SKM-1 treated with dmso at 0.1 percent for 144 hours (cell line): ENCODE data around the gene NEDD4L.

Experiments used
- DNase-seq: peaks from one replicate; lab custom pipeline; 2025; ENCODE audit not compliant: unreplicated experiment; lab: John Stamatoyannopoulos, UW

Gene NEDD4L

DNA sequence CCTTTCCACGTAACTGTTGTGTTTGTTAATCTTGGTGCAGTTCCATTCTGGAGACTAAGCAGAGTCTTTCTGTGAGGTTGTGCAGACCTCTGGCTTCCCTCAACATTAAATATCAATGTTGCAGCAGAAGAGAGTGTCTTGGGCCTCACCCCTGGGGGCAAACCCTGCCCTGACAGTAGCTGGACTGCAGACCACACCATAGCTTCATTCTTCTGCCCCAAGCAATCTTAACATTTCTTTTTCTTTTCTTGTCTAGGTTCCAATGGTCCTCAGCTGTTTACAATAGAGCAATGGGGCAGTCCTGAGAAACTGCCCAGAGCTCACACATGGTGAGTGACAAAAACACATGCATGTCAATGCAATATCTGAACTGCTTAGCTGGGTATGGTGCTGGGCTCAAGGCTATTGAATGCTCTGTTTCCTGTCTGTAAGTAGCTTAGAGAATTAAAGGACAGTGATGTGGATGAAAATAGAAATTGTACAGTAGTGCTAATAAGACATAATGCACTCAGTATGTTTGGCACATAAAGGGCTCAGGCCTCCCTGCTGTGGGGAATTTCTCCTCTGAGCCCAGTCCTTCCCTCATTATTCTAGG lies 347.3 kb downstream of the NEDD4L start:
- DNase-seq: no peak

GRCh38 chr18:58391932-58392323 lies 347.9 kb downstream of the NEDD4L start:
- DNase-seq: no peak

- DNase-seq: no peak
Measured at GRCh38 chr18:58392324-58393000, 348.4 kb downstream of the NEDD4L start.

GRCh38 chr18:58393295-58393694 lies 349.3 kb downstream of the NEDD4L start:
- no peak for DNase-seq

GRCh38 chr18:58394046-58394445 lies 350.0 kb downstream of the NEDD4L start:
- no peak for DNase-seq

DNA sequence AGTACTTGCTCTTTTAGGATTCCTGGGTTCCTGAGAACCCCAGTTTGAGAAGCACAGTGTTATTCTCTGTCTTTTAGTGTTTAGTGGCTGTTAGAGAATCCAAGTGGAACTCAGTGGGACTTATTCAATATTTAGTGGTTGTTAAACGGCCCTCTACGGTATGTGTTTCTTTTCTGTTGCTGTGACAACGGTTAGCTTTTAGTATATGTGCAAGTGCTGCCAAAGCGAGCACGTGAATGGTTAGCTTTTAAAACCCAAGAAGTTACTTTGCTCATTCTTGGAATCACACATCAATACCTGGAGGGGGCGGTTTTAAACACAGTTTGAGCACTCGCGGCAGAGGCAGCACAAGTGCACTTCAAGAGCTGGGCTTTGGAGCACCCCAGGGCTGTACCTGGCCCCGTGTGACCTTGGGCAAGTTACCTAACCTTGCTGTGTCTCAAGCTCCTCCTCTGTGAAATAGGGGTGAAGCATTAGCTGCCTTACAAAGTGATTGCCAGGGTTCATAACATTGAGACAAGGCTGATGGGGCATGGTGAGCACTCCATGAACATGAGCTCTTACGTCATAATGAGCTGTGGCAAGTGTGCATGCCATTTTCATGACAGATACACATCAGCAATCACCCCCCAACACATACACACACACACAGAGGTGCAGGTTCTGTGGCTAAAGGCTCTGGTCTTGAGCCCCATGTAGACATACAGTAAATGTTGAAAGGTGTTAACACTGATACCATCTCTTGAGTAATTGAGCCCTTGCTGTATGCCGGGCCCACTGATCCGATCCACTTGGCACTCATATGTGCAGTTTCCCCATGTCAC lies 350.8 kb downstream of the NEDD4L start:
- no peak for DNase-seq

DNA sequence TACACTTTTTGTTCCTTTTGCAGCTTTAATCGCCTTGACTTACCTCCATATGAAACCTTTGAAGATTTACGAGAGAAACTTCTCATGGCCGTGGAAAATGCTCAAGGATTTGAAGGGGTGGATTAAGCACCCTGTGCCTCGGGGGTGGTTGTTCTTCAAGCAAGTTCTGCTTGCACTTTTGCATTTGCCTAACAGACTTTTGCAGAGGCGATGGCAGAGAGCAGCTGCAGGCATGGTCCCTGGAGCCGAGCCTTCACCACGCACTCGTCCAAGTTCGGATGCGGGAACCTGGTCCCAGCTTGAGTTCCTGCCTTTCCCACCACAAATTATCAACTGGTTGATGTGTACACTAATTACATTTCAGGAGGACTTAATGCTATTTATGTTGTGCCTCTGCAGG lies 352.1 kb downstream of the NEDD4L start:
- no peak for DNase-seq

DNA sequence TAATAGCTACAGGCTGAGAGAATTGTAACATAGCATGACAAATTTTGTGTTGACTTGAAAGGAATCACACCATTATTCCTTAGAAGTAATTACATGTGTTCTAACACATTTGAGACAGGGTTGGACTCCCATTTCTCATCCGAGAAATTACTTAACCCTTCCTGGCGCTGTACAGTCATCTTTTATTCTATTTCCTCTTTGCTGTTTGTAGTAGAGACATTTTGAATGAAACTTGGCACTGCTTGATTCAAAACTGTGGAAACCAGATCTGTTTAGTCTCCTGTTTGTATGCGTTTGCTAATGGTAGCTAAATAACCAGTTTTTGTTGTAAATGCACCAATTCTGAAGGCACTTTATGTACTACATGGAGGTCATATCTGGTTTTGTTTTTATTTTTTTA lies 352.9 kb downstream of the NEDD4L start:
- no peak for DNase-seq

- no peak for DNase-seq
Measured at GRCh38 chr18:58397385-58398132, 353.5 kb downstream of the NEDD4L start.

DNA sequence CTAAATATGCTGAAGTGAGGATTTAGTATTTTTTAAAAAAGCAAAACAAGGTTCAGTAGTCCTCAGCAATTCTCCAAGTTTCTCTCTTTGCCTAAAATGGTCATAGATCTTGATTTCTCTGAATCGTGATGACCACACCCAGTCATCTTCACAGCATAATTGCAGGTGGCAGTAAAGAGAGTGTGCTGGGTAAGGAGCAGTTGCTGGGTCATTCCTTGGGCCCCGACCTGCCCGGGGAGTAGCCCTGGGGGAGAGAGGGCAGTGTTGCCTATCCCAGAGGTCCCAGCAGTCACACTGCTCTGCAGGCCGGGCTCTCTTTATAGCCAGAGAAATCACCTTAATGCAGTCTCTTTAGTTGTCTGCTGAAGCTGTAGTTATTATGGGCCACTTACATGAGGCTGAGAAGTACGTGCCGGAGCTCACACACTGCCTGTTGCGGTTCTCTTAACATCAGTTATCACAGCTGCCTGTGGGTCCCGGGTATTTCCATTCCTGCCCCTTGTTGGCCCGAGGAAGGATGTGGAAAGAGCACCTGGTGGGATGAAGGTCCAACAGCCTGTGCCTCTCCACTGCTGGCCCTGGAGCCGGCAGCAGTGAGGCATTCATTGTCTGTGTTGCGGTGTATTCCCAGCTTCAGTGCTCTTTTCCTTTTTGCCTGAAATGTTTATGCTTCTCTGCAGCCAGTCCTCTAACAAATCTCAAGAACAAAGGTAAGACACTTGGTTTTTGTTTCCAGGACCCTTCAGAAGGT lies 354.8 kb downstream of the NEDD4L start:
- no peak for DNase-seq

DNA sequence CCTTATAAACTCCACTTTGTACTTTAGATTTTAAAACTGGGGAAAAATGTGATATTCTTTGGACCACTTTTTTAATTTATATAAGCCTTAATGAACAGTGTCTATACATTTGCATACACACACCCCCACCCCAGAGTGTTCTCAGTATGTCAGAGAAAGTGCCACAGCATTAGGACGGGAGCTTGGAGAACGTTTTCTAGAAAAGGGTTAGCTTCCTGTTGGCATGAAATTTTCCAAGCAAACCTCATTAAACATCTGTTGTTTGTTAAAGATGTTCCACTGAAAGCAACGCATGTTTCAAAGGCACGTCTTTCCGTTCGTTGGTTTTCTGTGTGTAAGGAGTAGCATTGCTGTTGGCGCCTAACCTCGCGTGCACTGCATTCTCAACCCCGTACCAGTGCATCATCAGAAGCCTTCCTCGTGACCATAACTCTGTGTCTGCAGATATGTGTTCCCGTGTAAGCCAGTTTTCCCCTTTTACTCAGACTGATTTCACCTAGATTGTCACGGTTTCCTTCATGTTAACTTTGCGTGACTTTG lies 356.4 kb downstream of the NEDD4L start:
- DNase-seq: no peak

DNA sequence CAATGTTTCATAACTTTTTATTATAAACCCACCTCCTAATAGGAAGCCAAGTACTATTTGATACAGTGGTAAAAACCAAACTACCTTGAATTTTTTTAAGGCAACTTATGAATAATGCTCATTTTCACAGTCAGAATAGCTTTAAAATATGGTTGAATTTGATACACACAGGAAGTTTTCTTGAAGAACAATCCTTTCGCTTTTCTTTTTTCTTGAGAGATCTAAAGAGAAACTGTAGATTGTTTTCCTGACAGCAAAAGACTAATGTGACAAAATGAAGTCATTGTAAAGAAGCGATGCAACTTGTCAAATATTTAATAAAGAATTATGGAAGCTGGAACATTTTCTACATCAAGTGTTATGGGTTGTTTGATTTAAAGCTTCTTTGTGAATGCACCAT lies 357.2 kb downstream of the NEDD4L start:
- no peak for DNase-seq

- DNase-seq: no peak
Measured at GRCh38 chr18:58402247-58402646, 358.2 kb downstream of the NEDD4L start.

DNA sequence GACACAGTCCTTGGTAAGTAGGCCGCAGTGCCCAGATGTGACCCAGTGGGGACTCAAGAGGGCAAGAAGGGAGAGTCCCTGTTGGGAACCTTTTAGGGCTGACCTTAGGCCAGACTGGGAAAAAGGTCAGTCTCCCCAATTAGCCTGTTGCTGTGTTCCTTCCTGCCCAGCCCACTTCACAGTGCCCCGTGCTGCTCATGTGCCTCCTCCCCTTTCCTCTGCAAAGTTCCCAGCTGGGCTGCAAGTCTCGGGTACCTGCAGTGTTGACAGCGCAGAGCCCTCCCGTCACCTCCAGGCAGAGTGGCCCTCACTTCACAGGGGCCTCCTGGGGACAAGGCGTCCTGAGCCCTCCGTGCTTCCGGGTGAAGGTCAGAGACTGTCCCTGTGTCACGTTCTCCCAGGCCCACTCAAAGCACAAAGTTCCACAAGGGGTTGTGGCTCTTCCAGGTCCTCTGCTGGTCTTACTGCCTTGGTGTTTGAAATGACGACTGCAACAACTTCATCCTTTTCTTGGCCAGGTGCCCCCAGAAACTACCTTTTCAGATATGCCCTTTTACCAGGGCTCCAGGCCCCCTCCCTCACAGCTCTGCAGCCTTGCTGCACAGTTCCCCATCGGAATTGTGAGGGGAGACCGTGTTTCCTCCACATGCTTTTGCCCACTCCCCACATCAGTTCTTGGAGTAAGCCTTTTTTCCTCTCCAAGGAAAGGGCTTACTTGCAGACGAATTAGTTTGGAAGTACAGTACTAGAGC lies 359.1 kb downstream of the NEDD4L start:
- no peak for DNase-seq

DNA sequence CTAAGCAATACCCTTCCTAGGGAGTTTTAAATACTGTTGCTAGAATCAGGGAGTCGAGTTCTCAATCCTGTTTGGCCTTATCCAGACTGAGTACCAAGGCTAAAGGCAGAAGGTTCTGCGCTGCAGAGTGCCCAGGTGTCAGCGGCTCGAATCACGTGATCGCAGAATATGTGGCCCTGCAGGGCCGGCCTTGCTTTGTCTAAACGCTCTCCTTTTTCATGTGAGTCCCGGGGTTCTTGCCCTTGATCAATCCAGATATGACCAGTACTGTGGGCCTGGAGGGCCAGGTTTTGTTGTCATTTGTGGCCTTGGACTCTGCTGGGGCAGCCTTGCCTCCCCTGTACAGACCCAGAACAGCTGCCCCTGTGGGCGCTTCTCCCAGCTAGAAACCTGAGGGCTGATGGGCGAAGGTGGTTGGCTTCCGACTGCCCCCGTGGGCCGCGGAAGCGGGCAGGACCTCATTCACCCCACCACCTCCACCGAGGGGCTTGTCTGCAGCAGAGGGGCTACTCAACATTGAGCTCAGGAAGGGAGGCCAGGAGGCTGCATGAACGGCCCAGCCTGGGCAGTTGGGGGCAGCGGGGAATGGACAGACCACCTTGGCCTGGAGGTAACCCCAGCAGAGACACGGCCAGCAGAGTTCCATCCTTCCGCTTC lies 359.9 kb downstream of the NEDD4L start:
- no peak for DNase-seq

DNA sequence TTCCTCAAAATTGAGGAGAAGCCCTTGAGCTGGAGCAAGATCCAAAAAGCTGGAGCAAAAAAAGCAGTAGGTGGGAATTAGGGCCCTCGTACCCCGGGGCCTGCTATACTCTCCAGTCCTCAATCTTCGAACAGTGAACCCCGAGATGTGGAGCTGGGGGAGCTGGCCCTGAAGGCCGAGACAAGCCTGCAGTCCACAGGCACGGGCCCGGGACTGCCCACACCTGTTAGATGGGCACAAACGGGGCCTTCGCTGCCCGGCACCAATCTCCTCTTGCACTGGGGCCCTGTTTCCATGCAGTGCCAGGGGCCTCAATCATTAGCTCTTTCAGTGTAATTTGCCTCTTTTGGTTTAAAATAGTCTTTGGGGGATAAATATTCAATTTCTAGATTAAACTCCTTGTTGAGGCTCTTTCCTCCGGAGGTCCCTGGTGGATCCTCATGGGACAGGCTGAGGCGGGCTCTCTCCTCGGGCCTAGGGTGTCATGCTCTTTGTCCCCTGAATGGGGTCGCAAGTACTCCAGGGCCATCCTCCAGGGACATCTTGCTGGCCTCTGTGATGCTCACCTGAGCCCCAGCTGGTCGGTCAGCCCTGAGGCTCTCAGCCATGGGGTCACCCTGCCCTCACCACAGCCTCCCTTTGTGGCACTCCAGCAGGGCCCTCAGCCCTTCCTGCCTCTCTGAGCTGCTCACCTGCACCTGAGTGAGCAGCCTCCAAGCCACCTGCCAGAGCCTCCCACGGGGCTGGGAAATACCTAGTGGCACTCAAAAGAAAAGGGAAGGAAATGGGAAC lies 361.3 kb downstream of the NEDD4L start:
- no peak for DNase-seq

DNA sequence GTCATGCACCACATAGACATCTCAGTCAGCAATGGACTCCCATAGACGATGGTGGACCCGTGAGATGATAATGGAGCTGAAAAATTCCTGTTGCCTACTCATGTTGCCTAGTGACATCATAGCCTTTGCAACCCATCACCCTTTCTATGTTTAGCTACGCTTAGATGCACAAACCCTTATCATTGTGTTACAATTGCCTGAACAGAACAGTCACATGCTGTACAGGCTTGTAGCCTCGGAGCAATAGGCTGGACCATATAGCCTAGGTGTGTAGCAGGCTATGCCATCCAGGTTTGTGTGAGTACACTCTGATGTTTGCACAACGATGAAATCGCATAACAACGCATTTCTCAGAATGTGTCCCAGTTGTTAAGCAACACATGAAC lies 363.2 kb downstream of the NEDD4L start:
- no peak for DNase-seq

DNA sequence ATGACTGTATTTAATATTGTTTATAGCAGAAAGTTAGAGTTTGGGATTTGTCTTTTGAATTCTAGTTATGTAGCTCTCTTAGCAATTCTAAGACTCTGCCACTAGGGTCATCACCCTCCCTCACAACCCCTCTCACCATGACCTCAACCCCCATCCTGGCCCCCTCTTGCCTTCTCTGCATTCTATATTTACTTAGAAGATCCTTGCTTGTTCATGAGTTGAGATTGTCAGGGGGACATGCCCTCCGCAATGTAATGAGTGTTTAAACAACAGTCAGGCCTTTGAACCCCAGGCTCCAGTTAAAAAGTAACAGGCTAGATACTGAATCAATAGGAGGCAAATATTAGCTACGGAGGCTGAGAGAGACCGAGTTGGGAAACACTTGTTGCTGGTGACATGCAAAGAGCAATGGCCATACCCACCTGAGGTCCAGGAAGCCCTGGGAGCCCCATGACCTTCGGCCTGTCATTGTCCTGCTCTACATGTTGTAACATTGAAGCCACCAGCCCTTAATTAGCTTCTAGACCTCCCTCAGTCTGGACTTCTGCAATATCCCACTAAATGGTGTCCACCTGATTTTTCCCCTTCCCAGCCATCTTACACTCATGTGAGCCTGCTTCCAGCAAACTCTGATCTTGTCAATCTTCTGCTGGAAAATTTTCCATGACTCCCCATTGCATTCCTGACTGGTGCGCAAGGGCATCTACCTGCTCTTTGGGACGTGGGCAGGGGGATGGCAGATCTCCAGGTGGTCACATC lies 363.8 kb downstream of the NEDD4L start:
- no peak for DNase-seq
